Measurements from ENCODE around the gene RMDN2.

The RMDN2 gene

GRCh38 chr2:38057651-38058410 lies 132.7 kb downstream of the RMDN2 start:
- DNase-seq = no peak

GRCh38 chr2:38060236-38061018 lies 135.3 kb downstream of the RMDN2 start:
- DNase-seq = no peak

GRCh38 chr2:38064801-38065501 lies 139.9 kb downstream of the RMDN2 start:
- no peak for DNase-seq

- no peak for DNase-seq
Observed at GRCh38 chr2:38065502-38066135, 140.5 kb downstream of the RMDN2 start.

- no peak for DNase-seq
Observed at GRCh38 chr2:38066421-38067115, 141.5 kb downstream of the RMDN2 start.

Measured in SIG-M5 (cell line).